GM18907 (cell line): ENCODE measurements around the gene ABLIM2.

Source experiments
- ATAC-seq: cut with Tn5 transposase; IDR thresholded peaks from one replicate; pipeline ENCODE4 v1.9.1; 2021; ENCODE audit warnings: mild to moderate bottlenecking, moderate library complexity; ENCODE audit not compliant: unreplicated experiment

The ABLIM2 gene

DNA sequence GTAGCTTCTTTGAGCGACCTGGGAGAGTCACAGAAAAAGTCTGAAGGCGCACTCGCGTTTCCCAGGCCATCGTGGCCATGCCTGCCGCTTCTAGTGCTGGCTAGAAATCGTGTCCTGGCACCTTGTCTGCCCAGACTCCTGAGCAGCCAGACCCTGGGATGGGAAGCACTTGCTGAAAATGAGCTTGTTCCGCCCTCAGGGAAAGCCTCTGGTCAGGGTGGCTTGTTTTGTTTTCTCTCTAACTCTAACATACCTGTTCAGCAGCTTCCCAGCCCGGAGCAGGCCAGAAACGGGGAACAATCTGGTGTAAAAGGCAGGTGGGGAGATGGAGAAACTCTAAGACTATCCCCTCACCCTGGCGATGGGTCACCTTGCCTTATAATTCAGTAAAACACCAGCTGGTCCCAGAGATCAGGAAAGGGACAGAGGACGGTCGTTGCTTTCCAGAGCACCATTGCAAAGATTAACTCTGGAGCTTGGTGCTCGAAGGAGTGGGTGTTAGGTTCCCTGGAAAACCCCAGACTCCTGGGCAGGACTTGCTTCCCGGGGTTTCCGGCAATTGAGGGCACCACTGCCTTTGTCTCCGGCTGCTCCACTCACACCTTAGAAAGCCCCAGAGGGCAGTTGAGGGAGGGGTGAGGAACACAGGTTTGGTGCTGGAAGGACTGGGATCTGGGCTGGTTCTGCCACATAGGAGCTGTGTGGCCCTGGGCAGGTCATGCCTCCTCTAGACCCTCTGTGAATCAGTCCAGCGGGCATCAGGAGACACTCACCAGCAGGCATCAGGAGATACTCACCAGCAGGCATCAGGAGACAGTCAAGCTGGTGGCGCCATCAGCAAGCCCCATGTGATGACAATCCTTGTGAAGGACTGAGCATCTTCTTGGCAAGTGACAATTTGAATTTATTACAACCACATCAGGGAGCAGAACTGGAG, 36.0 kb upstream of the ABLIM2 start:
- ATAC-seq: no peak

DNA sequence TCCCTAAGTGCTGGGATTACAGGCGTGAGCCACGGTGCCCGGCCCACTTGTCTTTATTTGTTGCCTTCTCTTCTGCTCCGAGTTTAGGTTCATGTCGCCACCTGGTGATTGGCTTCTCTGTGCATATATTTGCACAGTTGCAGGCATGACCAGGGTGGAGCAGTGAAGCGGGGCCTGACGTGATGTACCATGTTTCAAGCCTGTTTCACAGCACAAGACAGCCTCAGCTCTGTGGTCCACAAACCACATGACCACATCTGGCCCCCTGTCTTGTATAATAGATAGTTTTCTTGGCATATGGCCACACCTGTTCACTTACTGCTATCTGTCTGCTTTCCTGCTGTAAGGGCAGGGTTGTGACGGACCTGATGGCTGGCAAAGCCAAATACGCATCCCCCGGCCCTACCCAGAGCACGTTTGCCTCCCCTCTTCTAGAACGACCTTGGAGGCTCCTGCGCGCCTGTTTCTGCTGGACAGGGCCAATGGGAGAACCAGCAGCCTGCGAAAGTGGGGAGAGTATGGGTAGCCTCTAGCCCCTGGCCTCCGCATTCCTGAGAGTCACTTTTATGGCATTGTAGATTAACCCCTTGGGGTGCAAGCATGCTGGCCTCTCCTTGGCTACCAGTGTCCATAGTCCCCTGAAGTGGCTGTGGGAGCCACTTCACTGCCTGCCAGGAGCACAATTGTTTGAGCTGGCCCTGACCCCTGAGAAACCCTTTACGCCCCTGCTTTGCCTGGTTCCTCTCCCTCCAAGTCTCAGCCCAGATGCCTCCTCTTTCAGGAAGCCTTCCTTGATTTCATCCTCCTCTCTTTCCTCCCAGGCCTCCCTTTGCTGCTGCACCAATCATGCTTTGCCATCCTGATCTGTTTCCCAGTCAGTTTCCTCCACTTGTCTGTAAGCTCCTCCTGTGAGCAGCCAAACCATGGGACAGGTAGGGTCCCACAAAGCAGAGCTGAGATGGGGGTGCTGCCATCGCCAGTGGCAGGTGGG, 34.4 kb upstream of the ABLIM2 start:
- ATAC-seq: peak; percentile 87

DNA sequence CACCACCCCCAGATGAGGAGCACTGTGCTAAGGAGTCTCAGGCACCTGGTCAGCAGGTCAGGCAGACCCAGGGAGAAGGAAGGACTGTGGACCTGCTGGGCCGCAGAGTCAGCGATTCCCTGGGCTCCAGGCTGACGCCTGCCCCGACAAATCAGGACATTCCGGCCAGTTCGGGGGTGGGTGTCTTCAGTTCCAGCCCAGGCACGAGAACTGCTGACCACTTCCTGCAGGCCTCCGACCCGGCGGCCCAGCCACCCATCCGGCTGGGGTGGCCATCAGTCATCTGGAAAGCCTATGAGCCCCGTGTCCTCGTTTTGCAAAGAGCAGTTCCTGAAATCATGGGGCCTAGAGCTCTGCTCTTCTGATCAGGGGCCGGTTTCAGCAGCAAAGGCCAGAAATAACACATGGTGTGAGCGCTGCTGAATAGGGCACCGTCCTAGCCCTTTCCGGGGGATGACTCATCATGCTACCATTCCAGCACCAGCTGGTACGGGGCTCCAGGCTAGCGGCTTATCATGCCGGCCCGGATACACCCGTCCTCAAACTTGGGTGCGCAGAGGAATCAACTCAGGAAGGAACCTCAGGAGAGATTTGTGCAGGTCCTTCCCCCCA, 32.6 kb upstream of the ABLIM2 start:
- peak; percentile 35 for ATAC-seq

DNA sequence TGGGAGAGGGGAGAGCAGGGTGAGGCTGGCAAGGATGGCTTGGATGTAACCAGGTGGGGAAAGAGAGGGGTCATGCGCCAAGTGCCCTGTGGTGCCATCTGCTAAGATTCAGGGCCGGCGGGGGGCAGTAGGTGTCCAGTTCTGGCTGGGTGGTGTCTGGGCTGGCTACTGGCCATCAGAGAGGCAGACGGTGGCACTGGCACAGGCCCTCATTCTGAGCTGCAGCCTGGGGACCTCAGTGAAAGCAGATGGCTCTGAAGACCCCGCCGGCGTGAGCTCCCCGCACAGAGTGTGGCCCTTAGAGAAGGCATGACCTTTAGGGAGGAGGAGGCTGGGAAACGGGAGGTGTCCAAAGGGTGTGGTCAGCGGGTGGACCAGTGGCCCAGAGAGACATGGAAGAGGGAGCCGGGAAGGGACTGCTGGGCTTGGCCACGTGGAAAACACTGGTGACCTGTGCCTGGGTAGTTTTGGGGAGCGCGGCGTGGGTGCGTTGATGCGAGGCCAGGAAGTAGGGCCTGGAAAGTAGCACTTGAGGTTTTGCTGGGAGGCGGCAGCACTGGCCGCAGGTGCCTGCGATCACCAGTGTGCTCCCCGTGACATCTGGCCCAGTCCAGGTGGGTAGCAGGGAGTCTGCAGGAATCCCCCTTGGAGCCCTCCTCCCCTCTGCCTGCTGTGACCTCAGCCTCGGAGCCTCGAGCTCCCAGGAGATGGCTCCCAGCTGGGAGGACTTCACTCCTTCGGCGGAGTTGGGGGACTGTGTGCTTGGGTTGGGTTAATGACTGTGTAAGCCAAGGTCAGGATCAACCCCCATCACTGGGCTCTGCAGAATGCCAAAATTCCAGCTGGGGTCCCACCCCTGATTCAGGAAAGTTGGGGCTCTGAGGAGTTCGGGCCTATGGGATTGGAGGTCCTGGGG, 31.2 kb upstream of the ABLIM2 start:
- no peak for ATAC-seq

DNA sequence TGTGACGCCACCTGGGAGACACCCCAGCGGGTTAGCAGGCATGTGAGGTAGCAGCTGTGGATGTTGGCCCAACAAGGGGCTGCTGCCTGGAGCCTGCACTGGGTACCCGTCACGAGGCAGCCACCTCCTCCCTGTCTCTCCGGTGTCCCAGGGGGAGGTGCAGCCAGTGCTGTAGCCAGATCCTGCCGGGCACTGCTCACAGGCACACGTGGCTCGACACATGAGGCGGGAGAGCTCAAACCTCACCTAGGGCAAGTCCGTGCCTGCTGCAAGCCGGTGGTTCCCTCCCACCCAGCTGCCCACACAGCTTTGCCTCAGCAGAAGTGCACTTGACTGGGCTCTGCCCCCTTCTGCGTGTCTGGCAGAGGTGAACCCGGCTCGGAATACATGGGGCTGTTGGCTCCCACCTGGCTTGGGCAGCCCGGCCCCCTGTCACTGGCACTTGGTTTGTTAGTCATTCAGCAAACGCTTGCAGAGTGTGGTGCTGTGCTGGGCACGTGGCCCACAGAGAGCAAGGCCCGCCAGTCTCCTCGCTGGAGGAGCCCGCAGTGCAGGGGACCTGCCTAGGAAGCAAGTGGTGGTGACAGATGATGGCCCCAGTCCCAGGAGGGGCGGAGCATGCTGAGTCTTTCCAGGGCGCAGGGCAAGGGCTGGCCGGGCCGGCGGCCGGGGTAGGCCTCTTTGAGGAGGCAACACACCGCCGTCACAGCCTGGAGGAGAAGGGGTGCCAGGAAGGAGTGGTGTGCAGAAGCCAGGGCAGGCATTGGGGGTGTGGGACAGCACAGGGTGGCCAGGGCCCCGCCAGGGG, 30.3 kb upstream of the ABLIM2 start:
- ATAC-seq: no peak

DNA sequence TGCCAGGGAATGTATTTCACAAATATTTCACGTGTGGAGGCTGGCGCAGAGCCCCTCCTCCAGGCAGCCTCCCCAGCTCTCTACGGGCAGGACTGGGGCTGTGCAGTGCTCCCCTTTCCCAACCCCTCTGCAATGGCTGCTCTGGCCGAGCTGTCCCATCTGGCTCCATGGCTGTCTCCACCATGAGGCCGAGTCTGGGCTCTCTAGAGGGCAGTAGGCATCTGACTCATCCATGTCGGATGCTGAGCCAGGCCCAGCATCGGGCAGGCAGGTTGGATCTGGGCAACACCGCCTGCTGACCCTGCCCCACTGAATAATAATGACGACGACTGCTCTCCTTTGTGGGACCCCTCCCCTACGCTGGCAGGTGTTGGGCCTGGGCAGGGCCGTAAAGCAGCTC, 29.5 kb upstream of the ABLIM2 start:
- ATAC-seq: no peak

DNA sequence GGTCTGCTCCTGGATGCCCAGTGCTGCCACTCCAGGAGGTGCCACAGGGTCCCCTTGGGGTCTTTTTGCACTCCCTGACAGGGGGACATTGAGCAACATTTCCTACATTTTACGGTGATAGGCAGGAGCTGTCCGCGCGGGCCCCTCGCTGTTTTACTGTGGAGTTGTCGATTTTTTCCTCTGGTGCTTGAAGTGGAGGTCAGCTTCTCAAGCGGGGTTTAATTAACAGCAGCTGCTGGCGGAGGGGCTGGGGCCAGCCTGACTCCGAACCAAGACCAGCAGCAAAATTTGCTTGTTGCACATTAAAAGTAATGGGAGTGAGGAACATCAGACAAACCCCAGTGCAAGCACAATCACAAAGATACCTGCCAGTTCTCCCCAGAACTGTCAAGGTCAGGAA, 27.3 kb upstream of the ABLIM2 start:
- ATAC-seq: no peak

DNA sequence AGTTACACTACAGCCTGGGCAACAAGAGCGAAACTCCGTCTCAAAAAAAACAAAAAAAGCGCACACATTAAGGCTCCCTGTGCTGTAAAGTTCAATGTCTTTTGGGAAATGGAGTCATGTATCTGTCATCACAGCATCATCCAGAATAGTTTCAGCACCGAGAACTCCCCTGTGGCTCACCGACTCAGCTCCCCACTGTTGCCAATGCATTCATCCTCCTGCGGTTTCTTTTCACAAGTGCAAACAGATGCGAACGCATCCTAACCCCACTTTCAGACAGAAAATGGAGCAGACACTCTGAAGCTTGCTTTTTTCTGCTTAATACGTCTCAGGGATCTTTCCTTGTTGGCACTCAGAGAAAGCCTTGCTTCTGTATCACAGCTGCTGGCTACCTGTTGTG, 26.7 kb upstream of the ABLIM2 start:
- no peak for ATAC-seq

DNA sequence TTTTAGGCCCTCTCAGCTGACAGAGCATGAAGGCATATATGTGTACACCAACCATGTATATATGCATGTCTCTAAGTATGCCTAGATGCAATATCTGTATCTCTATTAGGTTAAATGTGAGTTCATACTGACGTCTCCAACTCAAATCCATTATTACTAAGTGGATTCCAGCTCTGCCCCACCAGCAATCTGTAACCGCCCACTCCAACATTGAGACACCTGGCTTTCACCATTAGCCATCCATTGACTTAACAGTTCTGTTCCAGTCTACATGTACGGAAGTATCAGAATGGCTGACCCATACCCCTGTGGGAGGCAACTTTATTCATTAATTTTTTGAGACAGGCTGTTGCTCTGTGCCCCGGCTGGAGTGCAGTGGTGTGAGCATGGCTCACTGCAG, 25.4 kb upstream of the ABLIM2 start:
- no peak for ATAC-seq

DNA sequence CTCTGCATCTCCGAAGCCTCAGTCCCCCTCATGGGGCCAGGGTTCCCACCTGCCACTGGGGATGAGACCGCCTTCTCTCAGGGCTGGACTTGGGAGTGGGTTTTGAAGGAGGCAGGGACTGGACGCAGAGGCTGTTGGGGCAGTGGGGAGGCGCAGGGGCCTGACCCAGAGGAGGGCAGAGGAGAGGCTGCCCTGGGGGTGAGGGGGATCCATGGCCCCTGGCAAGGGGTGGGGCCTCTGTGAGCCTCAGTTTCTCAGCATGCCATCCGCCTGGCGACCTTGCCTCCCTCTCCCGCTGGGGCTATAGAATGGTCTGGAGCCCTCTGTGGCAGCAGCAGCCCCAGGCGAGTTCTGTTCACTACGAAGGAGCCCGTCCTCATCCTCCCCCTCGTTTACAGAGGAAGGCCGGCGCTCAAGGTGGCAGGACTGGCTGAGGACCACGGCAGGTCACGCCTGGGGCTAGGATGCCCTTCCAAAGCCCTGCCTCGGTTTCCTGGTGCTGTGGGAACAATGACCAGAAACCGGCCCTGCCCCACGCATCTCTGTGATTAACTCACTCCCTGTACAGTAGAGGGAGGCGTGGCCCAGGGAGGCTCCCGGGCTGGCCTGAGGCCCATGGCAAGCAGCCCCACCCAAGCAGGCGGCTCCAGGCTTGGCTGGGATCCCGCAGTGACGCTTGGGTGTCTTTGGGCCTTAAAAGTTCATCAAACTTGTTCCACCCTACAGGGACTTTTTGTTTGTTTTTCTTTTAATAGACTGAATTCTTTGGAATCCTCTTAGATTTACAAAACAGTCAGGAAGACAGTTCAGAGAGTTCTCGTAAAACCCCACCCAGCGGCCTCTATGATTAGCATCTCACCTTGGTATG, 24.5 kb upstream of the ABLIM2 start:
- no peak for ATAC-seq

DNA sequence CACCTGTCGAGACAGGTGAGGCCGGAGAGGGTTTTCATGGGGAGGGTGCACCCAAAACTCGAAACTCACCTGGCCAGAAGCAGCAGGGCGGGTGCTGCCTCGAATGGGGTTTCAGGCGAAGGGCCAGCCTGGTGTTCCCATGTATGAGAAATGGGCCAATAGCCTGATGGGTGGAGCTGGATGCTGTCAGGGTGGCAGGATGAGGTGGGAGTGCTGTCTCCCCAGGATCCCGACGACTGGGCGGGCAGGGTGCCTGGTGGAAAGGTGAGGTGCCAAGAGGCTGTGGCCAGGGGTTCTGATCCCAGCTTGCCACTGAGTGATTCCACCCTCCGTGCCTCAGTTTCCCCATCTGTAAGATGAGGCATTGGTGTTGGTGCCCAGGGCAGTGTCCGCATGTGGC, 23.7 kb upstream of the ABLIM2 start:
- no peak for ATAC-seq

DNA sequence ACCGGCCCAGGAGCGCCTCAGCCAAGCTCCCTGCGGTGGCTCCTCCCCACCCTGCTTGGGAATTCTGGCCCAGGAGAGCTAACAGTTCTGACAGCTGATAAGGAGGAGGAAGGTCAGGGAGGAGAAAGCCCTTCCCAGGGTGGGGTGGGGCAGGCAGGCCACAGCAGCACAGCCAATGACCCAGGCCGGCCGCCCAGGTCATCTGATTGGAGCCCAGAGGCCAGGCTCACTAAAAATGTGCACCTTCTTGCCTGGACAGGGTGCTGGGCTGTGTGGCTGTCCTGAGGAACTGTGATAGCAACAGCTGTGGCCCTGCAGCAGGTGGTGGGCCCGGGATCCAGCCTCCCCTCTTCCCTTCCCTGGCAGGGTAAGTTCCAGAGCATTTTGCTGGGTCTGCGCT, 23.2 kb upstream of the ABLIM2 start:
- no peak for ATAC-seq

DNA sequence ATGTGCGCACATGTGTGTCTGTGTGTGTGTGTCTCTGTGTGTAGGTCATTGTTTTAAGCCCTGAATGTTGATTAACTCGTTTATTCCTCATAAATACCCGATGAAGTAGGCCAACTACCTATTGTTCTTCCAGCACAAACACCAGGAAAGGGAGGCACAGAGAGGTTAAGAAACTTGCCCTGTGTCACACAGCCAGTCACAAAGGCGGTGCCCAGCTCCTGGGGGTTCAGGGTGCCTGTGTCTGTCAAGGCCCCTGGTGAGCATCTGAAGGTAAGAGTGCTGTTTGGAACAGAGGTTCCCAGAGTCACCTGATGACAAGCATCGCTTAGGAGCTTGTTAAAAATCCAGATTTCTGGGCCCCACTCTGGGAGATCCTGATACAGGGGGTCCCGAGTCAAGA, 22.5 kb upstream of the ABLIM2 start:
- no peak for ATAC-seq

DNA sequence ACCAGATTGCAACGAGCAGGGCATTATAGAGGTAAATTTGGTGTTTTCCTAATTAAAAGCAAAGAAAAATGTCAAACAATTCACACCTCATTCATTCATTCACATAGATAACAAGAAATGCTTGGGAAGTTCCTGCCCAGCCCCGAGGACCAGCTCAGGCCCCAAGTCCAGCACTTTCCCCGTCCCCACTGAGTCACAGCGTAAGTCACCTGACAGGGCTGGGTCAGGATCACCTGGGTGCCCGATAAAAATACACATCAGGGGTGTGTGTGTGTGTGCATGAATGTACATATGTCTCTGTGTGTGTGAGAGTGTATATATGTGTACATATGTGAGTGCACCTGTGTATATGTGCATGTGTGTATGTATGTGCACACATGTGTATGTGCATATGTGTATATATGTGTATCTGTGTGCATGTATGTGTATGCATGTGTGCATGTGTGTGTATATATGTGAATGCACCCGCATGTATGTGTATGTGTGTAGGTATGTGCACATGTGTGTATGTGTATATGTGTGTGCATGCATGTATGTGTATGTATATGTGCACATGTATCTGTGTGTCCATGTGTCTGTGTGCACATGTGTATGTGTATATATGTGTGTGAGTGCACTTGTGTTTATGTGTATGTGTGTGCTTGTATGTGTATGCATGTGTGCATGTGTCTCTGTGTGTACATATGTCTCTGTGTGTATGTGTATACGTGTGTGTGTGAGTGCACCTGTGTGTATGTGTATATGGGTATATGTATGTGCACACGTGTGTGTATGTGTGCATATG, 21.9 kb upstream of the ABLIM2 start:
- ATAC-seq: no peak

DNA sequence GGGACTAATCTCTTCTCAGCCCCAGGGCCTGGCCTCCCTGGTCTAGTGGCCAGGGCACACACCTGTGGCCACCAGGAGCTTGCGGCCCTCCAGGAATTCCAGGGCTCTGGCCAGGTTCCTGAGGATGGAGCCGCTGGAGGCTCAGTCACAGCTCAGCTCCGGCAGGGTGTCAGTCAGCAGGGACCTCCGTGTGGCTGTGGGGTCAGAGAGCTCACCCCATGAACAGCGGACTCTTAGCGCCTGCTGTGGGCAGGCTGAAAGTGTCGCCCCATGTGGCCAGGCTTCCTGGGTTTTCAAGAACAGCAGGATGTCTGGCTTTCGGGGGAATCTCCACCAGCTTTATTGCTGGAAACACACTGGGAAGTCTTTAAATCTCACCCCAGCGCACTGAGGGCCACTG, 21.2 kb upstream of the ABLIM2 start:
- ATAC-seq: no peak

DNA sequence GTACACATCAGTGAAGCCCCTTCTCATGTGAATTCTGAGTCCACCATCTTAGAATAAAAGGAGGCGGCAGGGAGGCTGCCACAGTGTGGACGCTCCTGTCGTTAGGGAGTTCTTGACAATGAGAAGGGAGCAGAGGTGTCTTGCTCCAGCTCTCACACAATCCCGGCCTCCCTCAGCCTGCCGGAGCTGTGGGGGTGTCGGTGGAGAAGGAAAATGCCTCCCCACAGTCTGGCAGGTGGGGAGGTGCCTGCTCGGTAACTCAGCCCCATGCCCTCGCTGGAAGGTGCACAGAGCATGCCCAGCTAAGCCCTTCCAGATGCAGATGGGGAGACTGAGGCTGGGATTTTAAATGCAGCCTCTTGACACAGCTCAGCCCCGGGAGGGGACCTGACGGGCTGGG, 20.5 kb upstream of the ABLIM2 start:
- no peak for ATAC-seq

DNA sequence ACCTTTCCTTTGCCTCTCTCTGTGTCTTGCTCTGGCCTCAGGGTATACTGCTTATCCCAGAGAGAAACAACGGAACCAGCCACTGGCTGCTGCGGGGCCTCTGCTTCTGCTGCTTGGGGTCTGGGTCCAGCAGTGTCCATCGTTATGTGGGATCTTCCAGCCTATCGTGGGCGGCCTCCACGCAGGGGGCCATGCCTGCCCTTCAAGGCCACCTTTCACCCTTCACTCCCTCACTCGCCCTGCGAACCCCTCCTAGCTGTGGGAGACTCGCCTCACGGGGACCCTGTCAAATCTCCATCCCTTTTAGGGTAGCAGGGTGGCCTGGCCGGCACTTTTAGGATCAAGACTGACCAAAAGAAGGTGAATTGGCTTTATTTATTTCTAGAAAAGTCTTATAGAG, 19.3 kb upstream of the ABLIM2 start:
- no peak for ATAC-seq

DNA sequence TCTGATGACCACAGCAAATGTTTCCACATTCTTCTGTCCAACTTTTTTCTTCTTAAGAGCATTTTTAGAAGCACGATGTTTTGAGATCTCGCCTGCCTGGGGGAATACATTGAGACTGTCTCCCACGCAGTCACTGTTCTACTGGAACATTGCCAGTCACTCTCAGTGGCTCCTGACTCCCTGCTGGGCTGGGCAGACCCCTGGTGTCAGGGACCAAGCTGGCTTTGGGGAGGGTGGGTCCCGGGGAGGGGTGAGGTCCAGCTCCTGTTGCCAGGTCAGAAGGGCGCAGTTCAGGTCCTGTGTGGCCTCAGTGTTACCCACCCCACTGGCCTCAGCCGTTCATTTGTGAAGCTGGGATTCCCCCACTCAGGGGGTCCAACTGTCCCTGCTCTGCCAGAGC, 18.9 kb upstream of the ABLIM2 start:
- ATAC-seq: no peak
